Measurements from ENCODE around the gene SH2D1B.

- TF ChIP-seq CTCF (IDR thresholded peaks at IDR 0.05) = no peak
- no peak for TF ChIP-seq POLR2A (IDR thresholded peaks at IDR 0.05)
These were observed 22.7 kb downstream of the SH2D1B start for GRCh38 chr1:162389021-162389818.
